ENCODE results near the gene STK35. TPM values are rescaled to one million over a fixed set of nuclear protein-coding genes. Genes with fewer than 3 reads are reported as not detected.

Gene STK35
- total RNA-seq, 1 experiment from 2014 or later = 38.4 TPM

- no peak for DNase-seq
- Histone ChIP-seq H3K9ac (ENCODE audit: low read length) (no peak overlapping the region), H3K9me3 (ENCODE audit: low read length) (no peaks in the 10 kb centered on the region), H3K27me3 (ENCODE audit: low read length) (no peaks in the 10 kb centered on the region), H4K20me1 (ENCODE audit: low read length) (no peaks in the 10 kb centered on the region), H2AFZ (ENCODE audit: low read length) (no peak overlapping the region), H3K4me3 (ENCODE audit: low read length) (no peak overlapping the region), H3K4me2 (ENCODE audit: low read length) (no peak overlapping the region), H3K27ac (ENCODE audit: low read length) (no peak overlapping the region), H3K9me2 (replicated peaks; ENCODE audit: low read length) (no peaks in the 10 kb centered on the region), H3K4me1 (ENCODE audit: insufficient read depth, low read length) (no peaks in the 10 kb centered on the region), H3K79me2 (ENCODE audit: low read length) (no peaks in the 10 kb centered on the region), H3F3A (ENCODE audit: low read length, unreplicated experiment) (no peaks in the 10 kb centered on the region), H3K36me3 (ENCODE audit: low read depth, low read length) (no peaks in the 10 kb centered on the region)
- intact Hi-C loops (cut with micrococcal nuclease) = no loop called here
- BruUV-seq (replicated peaks) = no TSS peak
- no peak for ATAC-seq
- CTCF ChIA-PET = no interaction called here
- TF ChIP-seq, protein P1, sequence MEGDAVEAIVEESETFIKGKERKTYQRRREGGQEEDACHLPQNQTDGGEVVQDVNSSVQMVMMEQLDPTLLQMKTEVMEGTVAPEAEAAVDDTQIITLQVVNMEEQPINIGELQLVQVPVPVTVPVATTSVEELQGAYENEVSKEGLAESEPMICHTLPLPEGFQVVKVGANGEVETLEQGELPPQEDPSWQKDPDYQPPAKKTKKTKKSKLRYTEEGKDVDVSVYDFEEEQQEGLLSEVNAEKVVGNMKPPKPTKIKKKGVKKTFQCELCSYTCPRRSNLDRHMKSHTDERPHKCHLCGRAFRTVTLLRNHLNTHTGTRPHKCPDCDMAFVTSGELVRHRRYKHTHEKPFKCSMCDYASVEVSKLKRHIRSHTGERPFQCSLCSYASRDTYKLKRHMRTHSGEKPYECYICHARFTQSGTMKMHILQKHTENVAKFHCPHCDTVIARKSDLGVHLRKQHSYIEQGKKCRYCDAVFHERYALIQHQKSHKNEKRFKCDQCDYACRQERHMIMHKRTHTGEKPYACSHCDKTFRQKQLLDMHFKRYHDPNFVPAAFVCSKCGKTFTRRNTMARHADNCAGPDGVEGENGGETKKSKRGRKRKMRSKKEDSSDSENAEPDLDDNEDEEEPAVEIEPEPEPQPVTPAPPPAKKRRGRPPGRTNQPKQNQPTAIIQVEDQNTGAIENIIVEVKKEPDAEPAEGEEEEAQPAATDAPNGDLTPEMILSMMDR (conservative IDR thresholded peaks at IDR 0.05; ENCODE audit: low read depth, low read length) = no peak
- POLR2A ChIA-PET (ENCODE audit: unreplicated experiment) = no interaction called here
Measured at GRCh38 chr20:2163757-2164156, 62.1 kb downstream of the STK35 start.

- CTCF ChIA-PET = no interaction called here
- H2AFZ ChIP-seq (ENCODE audit: low read length) = no peak overlapping the region
- ATAC-seq (no peak), DNase-seq (no peak)
- H3K4me1 ChIP-seq (ENCODE audit: insufficient read depth, low read length) = no peaks in the 10 kb centered on the region
- H3K9me2 ChIP-seq (replicated peaks; ENCODE audit: low read length) = no peaks in the 10 kb centered on the region
- H3K79me2 ChIP-seq (ENCODE audit: low read length) = no peaks in the 10 kb centered on the region
- POLR2A ChIA-PET (ENCODE audit: unreplicated experiment) = interaction anchor here (0.5 kb wide), 1 partner anchor 25 kb away, joined by 3 read pairs; no protein-coding TSS in a partner anchor
- H3K9me3 ChIP-seq (ENCODE audit: low read length) = no peaks in the 10 kb centered on the region
- no peak overlapping the region for H3K9ac ChIP-seq (ENCODE audit: low read length)
- H3K4me3 ChIP-seq (ENCODE audit: low read length) = no peak overlapping the region
- H4K20me1 ChIP-seq (ENCODE audit: low read length) = no peaks in the 10 kb centered on the region
- no TSS peak for BruUV-seq (replicated peaks)
- no peaks in the 10 kb centered on the region for H3F3A ChIP-seq (ENCODE audit: low read length, unreplicated experiment)
- intact Hi-C loops (cut with micrococcal nuclease) = no loop called here
- H3K4me2 ChIP-seq (ENCODE audit: low read length) = no peak overlapping the region
- TF ChIP-seq, protein P1 (conservative IDR thresholded peaks at IDR 0.05; ENCODE audit: low read depth, low read length) = no peak
- TF ChIP-seq EZH2 (IDR thresholded peaks at IDR 0.05; ENCODE audit: low read length, unreplicated experiment) (no peak), EZH2phosphoT487 (IDR thresholded peaks at IDR 0.05; ENCODE audit: borderline replicate concordance, low read length) (no peak)
- no peak overlapping the region for H3K27ac ChIP-seq (ENCODE audit: low read length)
- no peaks in the 10 kb centered on the region for H3K27me3 ChIP-seq (ENCODE audit: low read length)
- no peaks in the 10 kb centered on the region for H3K36me3 ChIP-seq (ENCODE audit: low read depth, low read length)
Measured at GRCh38 chr20:2164421-2164820, 62.8 kb downstream of the STK35 start.

DNA sequence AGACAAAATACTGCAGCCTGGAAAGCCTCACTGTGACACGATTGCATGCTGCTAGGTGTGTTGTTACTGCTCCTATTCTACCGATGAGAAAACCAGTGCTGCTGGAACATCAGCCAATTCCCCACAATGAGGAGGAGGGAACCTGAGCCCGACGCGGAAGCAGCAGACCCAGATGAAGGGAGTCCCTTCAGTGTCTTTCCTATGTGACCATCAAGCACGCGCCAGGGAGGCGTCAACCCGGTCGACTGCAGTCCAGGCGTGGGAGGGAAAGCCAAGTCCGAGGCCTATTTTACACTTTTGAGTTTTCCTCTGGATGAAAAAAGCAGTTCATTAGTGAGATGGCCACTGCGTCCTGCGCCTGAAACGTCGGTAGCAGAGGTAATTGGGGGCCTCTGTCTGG is 63.3 kb downstream of the STK35 start:
- CTCF ChIA-PET = no interaction called here
- Histone ChIP-seq H3K4me3 (ENCODE audit: low read length) (no peak overlapping the region), H3K36me3 (ENCODE audit: low read depth, low read length) (no peaks in the 10 kb centered on the region), H3K4me1 (ENCODE audit: insufficient read depth, low read length) (no peaks in the 10 kb centered on the region), H3K79me2 (ENCODE audit: low read length) (no peaks in the 10 kb centered on the region), H3K9ac (ENCODE audit: low read length) (no peak overlapping the region), H2AFZ (ENCODE audit: low read length) (no peak overlapping the region), H3K27me3 (ENCODE audit: low read length) (no peaks in the 10 kb centered on the region), H3K4me2 (ENCODE audit: low read length) (no peak overlapping the region), H3K9me2 (replicated peaks; ENCODE audit: low read length) (no peaks in the 10 kb centered on the region), H3K9me3 (ENCODE audit: low read length) (no peaks in the 10 kb centered on the region), H3K27ac (ENCODE audit: low read length) (no peak overlapping the region), H4K20me1 (ENCODE audit: low read length) (no peaks in the 10 kb centered on the region), H3F3A (ENCODE audit: low read length, unreplicated experiment) (no peaks in the 10 kb centered on the region)
- no TSS peak for BruUV-seq (replicated peaks)
- TF ChIP-seq EZH2 (IDR thresholded peaks at IDR 0.05; ENCODE audit: low read length, unreplicated experiment) (no peak), EZH2phosphoT487 (IDR thresholded peaks at IDR 0.05; ENCODE audit: borderline replicate concordance, low read length) (no peak)
- TF ChIP-seq, protein P1 (conservative IDR thresholded peaks at IDR 0.05; ENCODE audit: low read depth, low read length) = no peak
- intact Hi-C loops (cut with micrococcal nuclease) = no loop called here
- POLR2A ChIA-PET (ENCODE audit: unreplicated experiment) = interaction anchor here (0.5 kb wide), 1 partner anchor 25 kb away, joined by 3 read pairs; no protein-coding TSS in a partner anchor
- no peak for ATAC-seq
- no peak for DNase-seq
